GM19455 (cell line): ENCODE results near the gene USP40.

Source experiments
- ATAC-seq: cut with Tn5 transposase; IDR thresholded peaks from one replicate; pipeline ENCODE4 v1.9.1; 2021; ENCODE audit not compliant: unreplicated experiment

USP40 gene

GRCh38 chr2:233498126-233498525 is 68.5 kb downstream of the USP40 start:
- ATAC-seq, result no peak

- no peak for ATAC-seq
These were observed 68.9 kb downstream of the USP40 start for GRCh38 chr2:233497692-233498091.

- no peak for ATAC-seq
These were observed 70.8 kb downstream of the USP40 start for GRCh38 chr2:233495503-233496496.

GRCh38 chr2:233492751-233493150 is 73.8 kb downstream of the USP40 start:
- ATAC-seq, result no peak

DNA sequence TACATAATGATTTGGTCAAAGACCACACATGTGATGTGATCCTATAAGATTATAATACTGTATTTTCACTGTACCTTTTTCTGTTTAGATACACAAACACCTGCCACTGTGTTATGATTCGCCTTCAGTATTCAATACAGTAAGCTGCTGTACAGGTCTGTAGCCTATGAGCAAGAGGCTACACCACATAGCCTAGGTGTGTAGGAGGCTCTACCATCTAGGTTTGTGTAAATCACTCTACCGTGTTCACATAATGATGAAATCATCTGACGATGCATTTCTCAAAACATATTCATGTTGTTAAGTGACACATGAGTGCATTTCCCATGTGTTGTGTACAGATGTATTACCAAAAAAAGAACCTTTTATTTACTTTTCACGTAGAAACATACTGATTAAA is 74.5 kb downstream of the USP40 start:
- no peak for ATAC-seq

- ATAC-seq, result no peak
These were observed 75.3 kb downstream of the USP40 start for GRCh38 chr2:233491326-233491725.

DNA sequence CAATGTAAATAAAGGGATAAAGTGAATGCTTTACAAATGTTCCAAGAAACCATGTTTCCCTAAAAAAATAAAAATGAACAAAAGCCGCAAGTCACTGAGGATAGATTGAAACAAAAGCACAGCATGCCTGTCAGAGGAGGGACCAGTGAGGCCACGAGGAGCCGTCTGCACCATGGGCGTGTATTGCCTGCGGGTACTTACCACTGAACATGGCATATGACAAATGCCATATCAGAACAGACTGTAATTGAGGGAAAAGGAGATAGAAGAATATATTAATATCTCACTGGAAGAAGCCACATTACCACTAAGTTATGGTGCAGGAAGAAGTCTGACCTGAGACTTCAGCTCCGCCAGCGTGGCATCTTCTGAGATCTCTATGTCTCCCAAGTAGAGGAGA is 75.8 kb downstream of the USP40 start:
- ATAC-seq, result no peak

DNA sequence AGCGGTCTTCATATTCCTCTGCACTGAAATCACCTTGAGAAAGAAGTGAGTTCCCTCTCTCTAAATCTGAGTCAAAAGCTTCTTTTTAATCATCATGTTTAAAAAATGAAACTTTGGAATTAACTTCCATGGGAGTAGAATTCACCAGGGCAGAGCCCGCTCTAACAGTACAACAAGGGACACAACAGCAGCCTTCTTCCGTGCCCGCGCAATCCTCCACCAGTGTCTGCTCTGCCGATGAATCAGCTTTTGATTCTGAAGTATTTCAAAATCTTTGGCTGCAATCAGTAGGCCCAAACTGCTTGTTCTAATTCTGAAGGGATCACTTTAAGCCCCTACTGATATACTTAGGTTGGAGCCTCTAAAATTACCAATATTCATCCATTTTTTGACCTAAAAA is 76.9 kb downstream of the USP40 start:
- ATAC-seq, result no peak

DNA sequence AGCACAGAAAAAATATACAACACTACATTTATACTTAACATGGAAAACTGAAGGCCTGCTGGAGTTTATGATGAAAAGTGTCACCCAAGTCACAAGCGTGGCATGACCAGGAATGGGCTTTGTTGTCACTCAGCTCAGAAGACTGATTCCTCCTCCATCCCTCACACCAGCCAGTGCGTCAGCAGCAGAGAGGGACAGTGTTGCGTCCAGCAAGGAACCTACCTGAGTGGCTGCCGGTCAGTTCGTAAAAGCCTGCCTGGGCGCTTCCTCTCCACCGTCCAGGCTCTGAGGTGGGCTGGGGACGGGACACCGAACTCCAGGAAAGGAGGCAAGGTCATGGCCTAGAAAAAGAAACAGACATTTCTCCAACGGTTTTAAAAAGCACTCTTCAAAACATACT is 77.4 kb downstream of the USP40 start:
- no peak for ATAC-seq

DNA sequence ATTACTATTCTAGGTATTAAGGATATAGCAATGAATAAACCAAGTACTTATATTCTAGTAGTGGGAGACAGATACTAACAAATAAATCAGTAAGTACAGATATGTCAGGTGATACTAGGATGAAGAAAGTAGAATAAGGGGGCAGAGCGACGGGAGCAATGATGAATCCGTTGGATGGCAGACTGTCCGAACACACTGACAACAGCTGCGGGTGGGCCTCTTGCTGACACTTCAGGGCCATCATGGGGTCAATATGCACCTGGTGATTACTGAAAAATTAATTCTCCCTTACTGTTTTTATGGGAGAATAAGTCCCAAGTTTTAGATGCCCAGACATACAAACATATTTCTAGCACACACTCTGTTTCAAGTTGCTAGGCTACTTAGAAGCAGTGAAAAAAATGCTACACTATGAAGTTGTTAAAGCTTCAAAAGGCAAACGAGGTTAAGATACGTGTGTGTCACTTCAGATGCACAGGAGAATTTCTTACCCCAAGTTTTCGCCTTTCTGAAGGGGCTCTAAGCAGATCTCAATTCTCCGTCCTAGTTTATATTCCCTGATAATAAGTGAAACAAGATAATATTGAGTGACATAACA is 78.7 kb downstream of the USP40 start:
- no peak for ATAC-seq

DNA sequence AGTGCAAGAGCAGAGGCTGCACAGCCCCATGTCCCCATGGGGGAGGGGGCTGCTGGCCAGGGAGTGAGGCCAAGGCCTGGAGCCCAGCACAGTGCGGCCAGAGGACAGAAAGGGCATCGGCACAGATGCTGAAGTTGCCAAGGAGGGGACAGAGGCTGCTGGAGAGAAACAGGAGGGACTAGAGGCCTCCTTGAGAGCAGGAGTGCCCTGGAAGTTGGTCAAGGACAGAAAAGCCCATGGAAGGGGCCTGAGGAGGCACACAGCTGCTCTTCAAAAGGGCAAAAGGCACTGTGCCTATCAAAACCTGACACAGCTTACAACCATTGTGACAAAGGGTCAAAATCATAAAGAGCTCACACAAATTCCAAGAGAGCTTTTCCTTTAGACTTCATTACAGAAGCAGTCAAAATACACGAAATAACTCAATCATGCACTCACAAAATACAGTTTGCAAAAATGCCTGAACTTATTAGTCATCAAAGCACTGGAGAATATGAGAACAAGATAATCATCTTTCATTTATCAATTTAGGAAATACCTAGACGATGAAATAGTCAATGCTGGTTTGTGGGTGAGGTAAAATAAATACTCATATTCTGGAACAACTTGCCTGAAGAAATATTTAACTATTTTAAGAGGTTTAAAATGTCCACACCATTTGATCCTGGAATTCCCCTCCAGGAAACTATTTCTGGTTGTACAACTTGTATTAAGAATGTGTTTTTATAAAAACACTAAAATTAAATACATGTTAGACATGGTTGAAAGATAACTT is 79.6 kb downstream of the USP40 start:
- ATAC-seq, result no peak

- ATAC-seq, result no peak
These were observed 80.2 kb downstream of the USP40 start for GRCh38 chr2:233486357-233486756.

- ATAC-seq, result no peak
These were observed 80.9 kb downstream of the USP40 start for GRCh38 chr2:233485726-233486125.

DNA sequence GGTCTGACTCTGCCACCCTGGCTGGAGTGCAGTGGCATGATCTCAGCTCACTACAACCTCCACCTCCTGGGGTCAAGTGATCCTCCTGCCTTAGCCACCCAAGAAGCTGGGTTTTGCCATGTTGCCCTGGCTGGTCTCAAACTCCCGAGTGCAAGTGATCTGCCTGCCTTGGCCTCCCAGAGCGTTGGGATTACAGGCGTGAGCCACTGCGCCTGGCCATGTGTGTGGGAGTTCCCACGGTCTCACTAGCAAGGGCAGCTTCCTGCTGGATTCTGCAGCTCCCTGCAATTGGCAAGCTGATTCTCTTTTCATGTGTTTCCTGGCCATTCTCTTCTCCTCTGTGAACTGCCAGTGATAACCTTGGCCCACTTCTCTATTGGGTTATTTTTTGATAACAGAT is 84.0 kb downstream of the USP40 start:
- no peak for ATAC-seq

GRCh38 chr2:233481368-233482142 is 85.0 kb downstream of the USP40 start:
- ATAC-seq, result no peak

GRCh38 chr2:233480490-233481202 is 85.9 kb downstream of the USP40 start:
- no peak for ATAC-seq

DNA sequence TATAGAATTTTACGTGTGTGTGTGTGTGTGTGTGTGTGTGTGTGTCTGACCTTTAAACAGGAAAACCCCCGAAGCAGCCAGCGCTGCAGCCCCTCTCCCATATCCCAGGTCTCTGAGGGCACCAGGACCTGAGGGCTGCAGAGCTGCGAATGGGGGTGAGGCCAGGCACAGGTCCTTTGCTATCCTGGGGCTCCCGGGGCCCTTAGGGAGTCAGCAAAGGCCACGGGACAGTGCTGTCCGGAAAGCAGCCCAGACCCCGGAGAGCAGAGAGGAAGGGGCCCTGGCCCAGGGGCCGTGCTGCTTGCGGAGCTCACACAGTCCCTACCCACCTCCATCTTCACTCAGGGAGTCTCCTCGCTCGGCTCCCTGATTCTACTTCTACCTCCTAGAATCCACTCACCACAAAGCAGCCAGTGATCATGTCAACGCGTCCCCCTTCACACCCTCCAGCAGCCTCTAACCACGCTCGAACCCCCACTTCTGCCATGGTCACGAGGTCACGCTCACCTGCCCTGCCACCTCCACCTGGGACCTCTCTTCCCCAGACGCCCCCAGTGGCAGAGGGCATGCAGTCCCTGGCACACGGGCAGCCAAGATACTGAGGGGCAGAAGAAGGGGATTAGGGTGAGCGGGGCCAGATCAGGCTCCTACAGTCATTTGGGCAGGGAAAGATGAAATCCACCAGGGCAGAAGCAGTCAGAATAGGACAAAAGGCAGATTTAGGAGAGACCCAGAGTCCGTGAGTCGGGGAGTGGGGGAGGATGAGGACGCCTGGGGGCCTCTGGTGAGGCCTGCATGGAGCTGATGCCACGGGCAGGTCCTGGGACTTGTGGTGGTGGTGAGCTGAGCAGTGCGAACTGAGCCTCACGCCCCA is 86.7 kb downstream of the USP40 start:
- no peak for ATAC-seq

DNA sequence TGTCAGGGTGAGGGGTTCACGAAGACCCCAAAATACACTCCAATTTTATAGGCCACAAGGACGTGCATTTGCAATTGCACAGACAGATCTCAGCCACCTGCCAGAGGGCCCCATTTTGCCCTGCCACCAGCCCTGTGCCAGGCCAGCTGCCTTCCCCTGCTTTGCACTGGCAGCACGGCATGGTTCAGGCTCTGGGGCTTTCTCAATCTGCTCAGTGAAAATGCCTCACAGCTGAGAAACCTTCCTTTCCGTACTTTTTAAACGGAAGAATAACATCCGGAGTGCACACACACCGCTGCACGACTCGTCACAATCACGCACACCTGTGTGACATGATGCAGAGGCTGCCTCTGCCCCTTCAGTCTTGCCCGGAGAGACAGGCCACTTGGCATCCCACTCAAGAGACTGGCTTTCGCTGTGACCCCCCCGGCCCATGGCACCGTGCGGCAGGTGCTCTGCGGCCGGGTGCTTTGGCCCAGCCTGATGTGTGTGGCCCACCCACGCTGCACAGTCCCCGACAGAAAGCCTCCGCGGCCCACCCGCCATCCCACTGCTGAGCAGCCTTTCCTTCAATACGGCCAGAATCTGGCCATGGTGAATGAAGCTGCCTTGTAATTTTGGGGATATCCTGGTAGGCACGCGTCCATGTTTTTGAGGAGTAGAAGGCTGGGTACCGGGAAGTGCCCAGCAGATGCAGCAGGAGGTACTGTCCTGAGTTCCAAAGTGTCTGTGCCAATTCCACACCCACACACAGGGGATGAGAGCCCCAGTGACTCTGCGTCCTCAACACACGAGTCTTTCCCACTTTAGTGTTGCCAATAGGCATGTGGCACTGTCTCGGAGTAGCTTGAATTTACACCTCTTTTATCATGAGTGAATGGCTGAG is 88.8 kb downstream of the USP40 start:
- no peak for ATAC-seq
